B cell (primary cell): ENCODE data around the gene TMEM79.

ENCODE experiments used
- CTCF ChIP-seq: fragments of 200-600 bp; IDR thresholded peaks from one replicate; pipeline ENCODE4 v1.8.0; 2022; ENCODE audit warnings: antibody characterized with exemption, mild to moderate bottlenecking
- EZH2 ChIP-seq: IDR thresholded peaks from 2 replicates; pipeline ENCODE4 v1.6.1; 2012; ENCODE audit warnings: borderline replicate concordance, low read depth, mild to moderate bottlenecking, moderate library complexity, low read length; ENCODE audit not compliant: insufficient read depth, poor library complexity, severe bottlenecking

- no peak for TF ChIP-seq CTCF
- TF ChIP-seq EZH2 = no peak
These were observed 37.8 kb upstream of the TMEM79 start for GRCh38 chr1:156246241-156246780.
